GM12891 (cell line): ENCODE results near the gene DCST2.
A peak's percentile ranks its signal among the peaks of the same experiment; 100 is the strongest.

ENCODE experiments used
- DNase-seq: peaks from one replicate; pipeline ENCODE4 v3.0.0; 2011; ENCODE audit warnings: low spot score; ENCODE audit not compliant: insufficient read length
- FAIRE-seq: peaks from 2 replicates; lab custom pipeline; 2011; peaks lifted over from hg19 to GRCh38; lab: Jason Lieb, UNC
- PAX5 ChIP-seq: IDR thresholded peaks from 2 replicates; pipeline ENCODE4 v1.6.1; 2011; ENCODE audit warnings: low read length, moderate library complexity, mild to moderate bottlenecking; ENCODE audit not compliant: insufficient read depth, severe bottlenecking
- POLR2A ChIP-seq: IDR thresholded peaks from 2 replicates; pipeline ENCODE4 v1.6.1; 2011; ENCODE audit warnings: low read depth, low read length, control low read depth
- POLR2AphosphoS5 ChIP-seq: IDR thresholded peaks from 2 replicates; pipeline ENCODE4 v1.6.1; 2011; ENCODE audit warnings: low read depth, low read length, control low read depth
- POU2F2 ChIP-seq: IDR thresholded peaks from 2 replicates; pipeline ENCODE4 v1.6.1; 2011; ENCODE audit warnings: low read depth, mild to moderate bottlenecking, control low read depth, low read length, moderate library complexity
- SPI1 ChIP-seq: IDR thresholded peaks from 2 replicates; pipeline ENCODE4 v1.6.1; 2011; ENCODE audit warnings: low read depth, low read length, control low read depth
- TAF1 ChIP-seq: IDR thresholded peaks from 2 replicates; pipeline ENCODE4 v1.6.1; 2011; ENCODE audit warnings: low read depth, low read length, control low read depth

The DCST2 gene

DNA sequence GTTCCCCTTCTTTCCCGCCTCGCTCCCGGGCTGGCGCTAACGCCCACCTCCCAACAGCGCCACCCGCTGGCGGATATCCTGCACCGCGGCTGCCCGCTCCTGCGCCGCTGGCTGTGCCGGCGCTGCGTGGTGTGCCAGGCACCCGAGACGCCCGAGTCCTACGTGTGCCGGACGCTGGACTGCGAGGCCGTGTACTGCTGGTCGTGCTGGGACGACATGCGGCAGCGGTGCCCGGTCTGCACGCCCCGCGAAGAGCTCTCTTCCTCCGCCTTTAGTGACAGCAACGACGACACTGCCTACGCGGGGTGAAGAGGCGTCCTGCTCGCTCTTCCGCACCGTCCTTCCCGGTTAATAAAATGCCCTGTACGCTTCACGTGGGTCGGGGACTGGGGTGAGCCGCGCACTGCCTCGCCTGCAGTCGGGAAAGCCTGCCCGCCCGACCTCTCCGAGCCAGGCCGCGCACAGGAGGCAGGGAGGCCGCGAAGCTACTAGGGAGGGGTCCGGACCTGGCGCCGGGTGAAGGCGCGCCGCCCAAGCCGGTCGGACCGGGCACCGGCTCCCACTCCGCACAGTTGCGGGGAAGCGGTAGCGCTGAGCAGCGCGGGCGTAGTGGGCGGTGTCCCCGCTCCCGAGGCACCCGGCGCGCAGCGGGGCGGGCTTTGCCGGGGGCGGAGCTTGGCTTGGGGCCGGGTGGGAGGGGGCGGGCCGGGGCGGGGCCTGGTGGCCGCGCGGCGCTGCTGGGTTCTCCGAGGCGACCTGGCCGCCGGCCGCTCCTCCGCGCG is 17.2 kb upstream of the DCST2 start, which contains the start of gene ADAM15:
Gene ADAM15 (plus strand): TSS at position 757 of the 782 bp plus-strand sequence. CDS start 71 bp downstream, outside the sequence.
- DNase-seq (peak; percentile 99), FAIRE-seq (peak; percentile 89)
- no peak for TF ChIP-seq SPI1
- TF ChIP-seq TAF1: no peak
- no peak for TF ChIP-seq PAX5
- no peak for TF ChIP-seq POU2F2
- no peak for TF ChIP-seq POLR2AphosphoS5
- TF ChIP-seq POLR2A: no peak

- FAIRE-seq (no peak), DNase-seq (no peak)
- no peak for TF ChIP-seq POU2F2
- no peak for TF ChIP-seq POLR2A
- no peak for TF ChIP-seq TAF1
- no peak for TF ChIP-seq PAX5
- no peak for TF ChIP-seq POLR2AphosphoS5
- peak; percentile 60 for TF ChIP-seq SPI1
These were observed 16.3 kb upstream of the DCST2 start for GRCh38 chr1:155049651-155050559.

GRCh38 chr1:155048449-155049334 is 15.1 kb upstream of the DCST2 start:
- TF ChIP-seq TAF1 (no peak), PAX5 (no peak)
- FAIRE-seq (no peak), DNase-seq (no peak)

- no peak for TF ChIP-seq SPI1
- no peak for TF ChIP-seq POLR2A
- TF ChIP-seq PAX5: no peak
- TF ChIP-seq POU2F2: no peak
- DNase-seq (no peak), FAIRE-seq (peak; percentile 69)
These were observed 11.5 kb upstream of the DCST2 start for GRCh38 chr1:155044812-155045657.

DNA sequence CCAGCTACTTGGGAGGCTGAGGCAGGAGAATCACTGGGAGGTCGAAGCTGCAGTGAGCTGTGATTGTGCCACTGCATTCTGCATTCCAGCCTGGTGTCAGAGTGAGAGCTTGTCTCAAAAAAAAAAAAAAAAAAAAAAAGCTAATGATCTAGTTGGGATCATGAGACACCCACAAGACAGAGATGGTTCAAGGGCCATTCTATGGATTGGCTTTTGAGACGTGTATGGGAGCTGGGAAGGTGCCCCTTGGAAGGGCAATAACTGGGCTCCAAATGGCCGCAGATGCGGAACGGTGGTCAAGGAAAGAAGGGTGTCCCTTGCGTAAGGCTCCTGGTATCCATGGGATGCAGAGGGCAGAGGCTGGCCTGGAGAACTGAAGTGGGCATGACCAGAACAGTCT is 10.8 kb upstream of the DCST2 start:
- TF ChIP-seq POLR2AphosphoS5 (no peak), PAX5 (no peak), POLR2A (no peak), TAF1 (no peak), POU2F2 (no peak), SPI1 (no peak)
- FAIRE-seq (no peak), DNase-seq (no peak)

- FAIRE-seq: no peak
- TF ChIP-seq PAX5 (no peak), SPI1 (no peak), POLR2AphosphoS5 (no peak), TAF1 (no peak), POU2F2 (no peak), POLR2A (no peak)
- DNase-seq: no peak
These were observed 10.2 kb upstream of the DCST2 start for GRCh38 chr1:155043793-155044192.

- no peak for TF ChIP-seq SPI1
- no peak for FAIRE-seq
- no peak for DNase-seq
These were observed 9.7 kb upstream of the DCST2 start for GRCh38 chr1:155043301-155043702.

GRCh38 chr1:155042789-155043188 is 9.2 kb upstream of the DCST2 start:
- DNase-seq (no peak), FAIRE-seq (no peak)
- TF ChIP-seq POLR2AphosphoS5 (no peak), POU2F2 (no peak), TAF1 (no peak), PAX5 (no peak), POLR2A (no peak), SPI1 (no peak)

- FAIRE-seq (no peak), DNase-seq (no peak)
- TF ChIP-seq POLR2A (no peak), POU2F2 (no peak), SPI1 (no peak), POLR2AphosphoS5 (no peak), TAF1 (no peak), PAX5 (no peak)
These were observed 6.9 kb upstream of the DCST2 start for GRCh38 chr1:155040358-155041093.
